ENCODE results near the gene HNRNPAB. TPM values are rescaled to one million over a fixed set of nuclear protein-coding genes. Genes with fewer than 3 reads are reported as not detected.

Gene HNRNPAB
- total RNA-seq, 1 experiment from 2014 or later = 547 TPM

DNA sequence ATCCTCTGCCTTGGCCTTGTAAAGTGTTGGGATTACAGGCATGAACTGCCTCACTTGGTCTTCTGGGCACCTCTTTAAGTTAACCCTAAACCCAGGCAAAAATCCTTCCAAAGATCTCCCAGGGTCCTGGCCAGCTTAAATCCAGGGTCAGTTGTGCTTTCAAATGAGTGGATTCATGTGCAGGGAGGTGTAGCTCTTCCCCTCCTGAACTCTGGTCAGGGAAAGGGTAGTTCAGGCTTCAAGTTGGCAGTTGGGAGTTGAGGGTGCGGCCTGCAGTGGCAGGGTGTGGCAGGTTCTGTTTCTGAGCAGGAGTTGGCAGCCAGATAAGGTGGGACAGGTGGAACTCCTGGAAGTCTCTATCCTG, 3.6 kb downstream of the HNRNPAB start:
- H4K5ac ChIP-seq (ENCODE audit: insufficient read length, low read depth, low read length) = no peak overlapping the region
- H4K8ac ChIP-seq (replicated peaks; ENCODE audit: insufficient read length, low read depth, low read length) = no peak overlapping the region
- no peak overlapping the region for H2BK120ac ChIP-seq (ENCODE audit: low read depth, low read length, poor library complexity, severe bottlenecking)
- H3K79me2 ChIP-seq (ENCODE audit: insufficient read depth, low read length) = peaks cover 23% of the 10 kb centered on the region
- no peaks in the 10 kb centered on the region; the same call in 1 of the 2 replicates for H3K4me1 ChIP-seq (ENCODE audit: insufficient read depth, low read length)
- peaks cover 10% of the 10 kb centered on the region for H3K23me2 ChIP-seq (ENCODE audit: insufficient read length, low read depth, low read length, poor library complexity, severe bottlenecking)
- H4K91ac ChIP-seq (ENCODE audit: insufficient read length, low read depth, low read length) = no peak overlapping the region
- no peak overlapping the region for H2BK20ac ChIP-seq (ENCODE audit: low read depth, low read length, poor library complexity, severe bottlenecking)
- H3K27me3 Mint-ChIP-seq (ENCODE audit: low read depth) = peaks cover 12% of the 10 kb centered on the region; the same call in 1 of the 2 replicates
- peaks cover 59 to 79% (median 75%) of the 10 kb centered on the region in 3 experiments for H3K36me3 Mint-ChIP-seq (ENCODE audit: insufficient read depth in 1 of 3, low read depth in 3 of 3)
- H3K27ac ChIP-seq (ENCODE audit: insufficient read length, low read depth, low read length) = no peak overlapping the region
- H3K9me3 Mint-ChIP-seq = peaks cover 2% of the 10 kb centered on the region in 2 experiments; a peak in 3 of 5 replicates
- no peak overlapping the region for H3K4ac ChIP-seq (ENCODE audit: low read depth, low read length)
- H2AK5ac ChIP-seq (ENCODE audit: insufficient read length, low read length) = no peak overlapping the region
- no peak overlapping the region for H2BK12ac ChIP-seq (ENCODE audit: insufficient read length, low read depth, low read length)
- TF ChIP-seq, protein P1, sequence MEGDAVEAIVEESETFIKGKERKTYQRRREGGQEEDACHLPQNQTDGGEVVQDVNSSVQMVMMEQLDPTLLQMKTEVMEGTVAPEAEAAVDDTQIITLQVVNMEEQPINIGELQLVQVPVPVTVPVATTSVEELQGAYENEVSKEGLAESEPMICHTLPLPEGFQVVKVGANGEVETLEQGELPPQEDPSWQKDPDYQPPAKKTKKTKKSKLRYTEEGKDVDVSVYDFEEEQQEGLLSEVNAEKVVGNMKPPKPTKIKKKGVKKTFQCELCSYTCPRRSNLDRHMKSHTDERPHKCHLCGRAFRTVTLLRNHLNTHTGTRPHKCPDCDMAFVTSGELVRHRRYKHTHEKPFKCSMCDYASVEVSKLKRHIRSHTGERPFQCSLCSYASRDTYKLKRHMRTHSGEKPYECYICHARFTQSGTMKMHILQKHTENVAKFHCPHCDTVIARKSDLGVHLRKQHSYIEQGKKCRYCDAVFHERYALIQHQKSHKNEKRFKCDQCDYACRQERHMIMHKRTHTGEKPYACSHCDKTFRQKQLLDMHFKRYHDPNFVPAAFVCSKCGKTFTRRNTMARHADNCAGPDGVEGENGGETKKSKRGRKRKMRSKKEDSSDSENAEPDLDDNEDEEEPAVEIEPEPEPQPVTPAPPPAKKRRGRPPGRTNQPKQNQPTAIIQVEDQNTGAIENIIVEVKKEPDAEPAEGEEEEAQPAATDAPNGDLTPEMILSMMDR (conservative IDR thresholded peaks at IDR 0.05) = no peak
- H3K56ac ChIP-seq (ENCODE audit: insufficient read length, low read depth, low read length) = no peak overlapping the region
- peak overlapping the region; percentile 46 to 91 (median 79); a peak in 5 of 7 replicates for H3K27ac Mint-ChIP-seq
- H3K9me3 ChIP-seq (ENCODE audit: control insufficient read depth, low read depth, low read length) = no peaks in the 10 kb centered on the region
- no peak overlapping the region for H3K14ac ChIP-seq (ENCODE audit: insufficient read depth, low read length)
- H3K27me3 ChIP-seq (ENCODE audit: insufficient read depth, low read length) = no peaks in the 10 kb centered on the region
- no peak overlapping the region for H3K18ac ChIP-seq (ENCODE audit: insufficient read length, low read depth, low read length)
- H3K23ac ChIP-seq (ENCODE audit: insufficient read length, low read depth, low read length) = no peak overlapping the region
- peak overlapping the region; percentile 28 to 75 for H3K4me3 Mint-ChIP-seq
- H2AFZ ChIP-seq (ENCODE audit: low read length) = no peak overlapping the region
- H4K20me1 ChIP-seq (ENCODE audit: control insufficient read depth, insufficient read depth, insufficient read length) = no peaks in the 10 kb centered on the region
- no peak for DNase-seq
- no peak overlapping the region for H2BK15ac ChIP-seq (ENCODE audit: low read depth, low read length)
- WGBS (ENCODE audit: extremely low coverage, insufficient read length, low lambda C conversion rate) = no CpG with 5 or more reads among the region's 1 CpG
- no peak overlapping the region for H2BK5ac ChIP-seq (ENCODE audit: insufficient read length, low read length)
- H3K9ac ChIP-seq (ENCODE audit: extremely low read depth, insufficient read length, low read length) = no peak overlapping the region
- peaks cover 9% of the 10 kb centered on the region for H3K79me1 ChIP-seq (ENCODE audit: insufficient read depth, low read depth, low read length, poor library complexity, severe bottlenecking)
- H3T11ph ChIP-seq (ENCODE audit: low read length) = no peak overlapping the region
- peaks cover 14 to 34% of the 10 kb centered on the region in 2 experiments for H3K4me1 Mint-ChIP-seq
- peak overlapping the region; percentile 19 for H3K4me2 ChIP-seq (ENCODE audit: insufficient read depth, insufficient read length, low read length)
